Fibroblast of skin of scalp (primary cell): ENCODE data around the gene TSEN34.
"Not testable (repeated sequence)": the region's sequence is repeated elsewhere in the genome, so short reads cannot be mapped to it uniquely, and the experiment has no call there.

Experiments
- DNase-seq: peaks from one replicate; pipeline ENCODE4 v3.0.0-alpha.2; 2013

The TSEN34 gene

DNA sequence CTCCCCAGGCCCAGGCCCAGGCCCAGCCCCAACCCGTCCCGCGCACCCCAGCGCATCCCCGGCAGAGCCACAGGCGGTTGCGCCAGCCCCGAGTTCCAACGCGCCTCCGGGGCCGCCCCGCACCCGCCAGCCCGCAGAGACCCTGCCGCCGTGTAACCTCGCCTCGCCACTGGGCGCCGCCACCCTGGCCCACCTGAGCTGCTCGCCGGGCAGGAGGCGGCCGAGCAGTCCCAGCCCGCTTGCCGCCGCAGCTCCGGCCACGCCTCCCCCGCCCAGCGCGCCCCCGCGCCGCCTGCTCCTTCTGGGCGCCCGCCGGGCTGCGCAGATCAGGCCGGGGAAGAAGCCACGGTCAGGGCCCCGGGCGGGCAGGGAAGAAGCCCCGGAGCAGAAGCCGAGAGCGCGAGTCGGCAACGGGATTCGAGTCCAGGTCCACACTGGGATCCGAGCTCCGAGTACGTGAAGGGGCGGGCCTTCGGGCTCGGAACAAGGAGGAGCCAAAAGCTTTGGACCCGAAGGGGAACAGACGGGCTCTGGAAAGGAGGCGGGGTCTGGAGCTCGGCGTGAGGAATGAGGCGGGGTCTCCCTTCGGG lies 1.9 kb upstream of the TSEN34 start, which contains the start of gene MBOAT7:
Gene MBOAT7 (minus strand): TSS at position 436 of the 590 bp plus-strand sequence. CDS start 1,072 bp downstream, outside the sequence.
- no peak for DNase-seq

DNA sequence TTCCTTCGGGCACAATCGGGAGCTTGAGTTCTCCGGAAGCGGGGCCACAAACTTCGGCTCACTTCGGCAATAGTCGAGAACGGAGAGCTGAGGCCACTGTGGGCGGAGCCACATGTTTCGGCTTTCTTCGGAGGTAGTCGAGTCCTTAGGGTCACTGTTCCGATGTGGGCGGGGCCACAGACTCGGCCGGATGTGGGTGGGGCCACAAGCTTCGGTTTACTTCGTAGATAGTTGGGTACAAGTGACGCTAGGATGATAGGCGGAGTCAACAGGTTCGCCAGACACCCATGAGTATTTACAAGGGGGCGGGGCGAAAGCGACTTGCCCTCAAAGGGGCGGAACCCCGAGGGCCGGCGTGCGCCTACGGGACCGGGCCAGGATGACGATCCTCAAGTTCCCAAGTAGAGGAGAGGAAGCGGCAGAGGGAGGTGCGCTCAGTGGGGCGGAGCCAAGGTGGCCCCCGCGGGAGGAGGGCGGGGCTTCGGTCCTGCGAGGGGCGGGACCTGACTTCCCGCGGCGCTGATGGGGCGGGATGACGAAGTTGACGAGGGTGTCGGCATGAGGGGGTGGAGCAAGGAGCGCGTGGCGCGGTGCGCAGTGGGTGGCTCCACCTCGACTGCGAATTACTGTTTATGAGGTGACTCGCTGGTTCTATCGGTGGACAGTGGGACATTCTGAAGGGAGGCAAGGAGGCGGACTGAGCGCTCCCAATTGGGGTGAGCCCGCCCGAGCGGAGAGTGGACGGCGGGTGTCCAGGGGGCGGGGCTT lies 1.2 kb upstream of the TSEN34 start:
- DNase-seq: peak; percentile 100

DNA sequence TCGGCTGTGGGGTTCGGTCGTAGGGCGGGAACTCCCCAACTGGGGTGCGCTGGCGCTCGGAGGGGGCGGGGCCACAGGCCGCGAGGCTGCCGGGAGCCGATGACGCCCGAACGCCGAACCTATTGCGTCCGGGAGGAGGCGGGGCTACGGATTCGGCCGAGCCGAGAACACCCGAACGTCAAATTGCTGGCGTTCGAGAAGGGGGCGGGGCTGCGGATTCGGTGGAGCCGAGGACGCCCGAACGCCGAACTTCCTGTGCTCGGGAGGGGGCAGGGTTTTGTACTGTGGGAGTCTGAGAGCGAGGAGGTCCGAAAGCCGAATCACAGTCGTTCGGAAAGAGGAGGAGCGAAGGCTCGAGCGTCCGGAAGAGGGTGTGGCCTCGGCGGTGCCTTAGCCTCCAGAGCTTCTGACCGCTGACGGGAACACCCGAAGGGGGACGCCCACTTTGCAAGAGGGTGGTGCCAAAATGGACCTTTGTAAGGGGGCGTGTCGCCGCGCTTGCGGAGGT lies 551 bp upstream of the TSEN34 start:
- DNase-seq: peak; percentile 100

DNA sequence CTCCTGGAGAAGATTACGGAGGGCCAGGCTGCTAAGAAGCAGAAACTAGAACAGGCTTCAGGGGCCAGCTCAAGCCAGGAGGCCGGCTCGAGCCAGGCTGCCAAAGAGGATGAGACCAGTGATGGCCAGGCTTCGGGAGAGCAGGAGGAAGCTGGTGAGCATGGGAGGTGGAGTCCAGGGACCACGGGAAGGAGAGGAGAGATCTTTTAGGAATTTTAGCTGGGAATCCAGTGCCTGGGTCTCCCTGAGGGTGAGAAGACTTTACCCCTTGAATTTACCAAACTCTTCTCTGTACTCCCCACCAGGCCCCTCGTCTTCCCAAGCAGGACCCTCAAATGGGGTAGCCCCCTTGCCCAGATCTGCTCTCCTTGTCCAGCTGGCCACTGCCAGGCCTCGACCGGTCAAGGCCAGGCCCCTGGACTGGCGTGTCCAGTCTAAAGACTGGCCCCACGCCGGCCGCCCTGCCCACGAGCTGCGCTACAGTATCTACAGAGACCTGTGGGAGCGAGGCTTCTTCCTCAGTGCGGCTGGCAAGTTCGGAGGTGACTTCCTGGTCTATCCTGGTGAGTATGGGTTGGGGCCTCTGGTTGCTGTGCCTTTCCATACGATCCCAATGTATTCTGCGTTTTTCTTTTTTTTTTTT lies 824 bp downstream of the TSEN34 start:
- DNase-seq: no peak

DNA sequence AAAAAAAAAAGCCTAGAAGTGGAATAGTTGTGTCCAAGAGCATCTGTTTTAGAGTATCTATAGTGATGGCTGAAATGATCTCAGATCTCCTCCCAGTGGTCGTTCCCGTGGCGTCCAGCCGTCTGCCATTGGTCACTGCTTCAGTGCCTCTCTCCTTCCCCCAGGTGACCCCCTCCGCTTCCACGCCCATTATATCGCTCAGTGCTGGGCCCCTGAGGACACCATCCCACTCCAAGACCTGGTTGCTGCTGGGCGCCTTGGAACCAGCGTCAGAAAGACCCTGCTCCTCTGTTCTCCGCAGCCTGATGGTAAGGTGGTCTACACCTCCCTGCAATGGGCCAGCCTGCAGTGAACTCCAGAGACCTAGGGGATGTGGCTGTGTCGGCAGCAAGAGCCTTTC lies 1.9 kb downstream of the TSEN34 start:
- DNase-seq: no peak

GRCh38 chr19:54194463-54194862 lies 3.4 kb downstream of the TSEN34 start:
- DNase-seq: not testable (repeated sequence)

GRCh38 chr19:54196536-54196935 lies 5.4 kb downstream of the TSEN34 start:
- no peak for DNase-seq

GRCh38 chr19:54197121-54197520 lies 6.0 kb downstream of the TSEN34 start:
- DNase-seq: no peak

DNA sequence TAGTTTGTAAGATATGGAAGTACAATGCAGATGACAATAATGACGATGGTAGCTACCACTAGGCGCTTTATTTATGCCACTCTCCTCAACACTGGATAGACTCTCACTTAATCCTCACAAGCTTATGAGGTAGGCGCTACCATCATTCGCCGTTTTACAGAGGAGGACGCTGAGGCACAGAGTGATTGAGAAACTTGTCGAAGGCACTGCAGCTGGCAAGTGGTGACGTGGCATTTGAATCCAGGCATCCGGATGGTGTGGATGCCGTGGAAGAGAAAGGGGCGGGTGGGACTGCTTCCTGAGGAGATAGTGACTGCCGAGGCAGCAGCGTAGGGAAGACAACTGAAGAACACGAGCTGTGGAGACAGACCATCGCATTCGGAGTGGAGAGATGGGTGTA lies 8.3 kb downstream of the TSEN34 start:
- no peak for DNase-seq

DNA sequence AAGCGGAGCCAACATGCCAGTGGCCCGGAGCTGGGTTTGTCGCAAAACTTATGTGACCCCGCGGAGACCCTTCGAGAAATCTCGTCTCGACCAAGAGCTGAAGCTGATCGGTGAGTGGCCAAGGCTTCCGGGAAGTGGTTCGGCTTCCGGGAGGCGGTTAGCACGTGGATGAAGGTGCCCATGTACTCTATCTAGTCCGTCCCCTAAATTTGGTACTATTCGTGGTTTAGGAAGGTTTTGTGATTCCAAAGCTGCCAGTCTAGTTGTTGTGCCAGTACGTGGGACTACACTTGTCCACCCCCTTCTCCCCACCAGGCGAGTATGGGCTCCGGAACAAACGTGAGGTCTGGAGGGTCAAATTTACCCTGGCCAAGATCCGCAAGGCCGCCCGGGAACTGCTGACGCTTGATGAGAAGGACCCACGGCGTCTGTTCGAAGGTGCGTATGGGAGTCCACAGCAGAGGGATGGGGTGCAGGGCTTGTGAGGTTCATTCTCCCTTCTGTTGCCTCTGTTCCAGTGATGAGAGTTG lies 10.1 kb downstream of the TSEN34 start:
- DNase-seq: no peak

GRCh38 chr19:54201980-54202379 lies 10.9 kb downstream of the TSEN34 start:
- DNase-seq: no peak

DNA sequence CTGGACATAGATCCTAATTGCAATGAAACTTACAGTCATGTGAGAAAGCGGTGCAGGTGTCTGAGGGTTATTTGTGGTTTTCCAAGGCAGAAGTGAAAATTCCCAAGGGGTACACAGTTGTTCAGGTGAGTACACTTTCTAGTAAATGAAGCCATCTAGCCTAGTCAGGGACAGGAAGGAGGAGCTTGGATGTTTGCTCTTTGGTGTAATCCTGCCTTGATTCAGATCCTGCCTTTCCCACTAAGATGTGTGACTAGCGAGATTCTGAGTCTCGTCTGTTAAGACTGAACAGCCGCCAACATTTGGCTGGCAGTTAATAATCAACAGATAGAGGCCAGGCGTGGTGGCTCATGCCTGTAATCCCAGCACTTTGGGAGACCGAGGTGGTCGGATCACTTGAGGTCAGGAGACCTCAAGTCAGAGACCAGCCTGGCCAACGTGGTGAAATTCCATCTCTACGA lies 12.1 kb downstream of the TSEN34 start:
- no peak for DNase-seq

- DNase-seq: no peak
Measured at GRCh38 chr19:54204767-54205468, 13.8 kb downstream of the TSEN34 start.

GRCh38 chr19:54206030-54206830 lies 15.1 kb downstream of the TSEN34 start:
- no peak for DNase-seq

GRCh38 chr19:54206831-54207177 lies 15.7 kb downstream of the TSEN34 start:
- no peak for DNase-seq

- DNase-seq: not testable (repeated sequence)
Measured at GRCh38 chr19:54207193-54207592, 16.1 kb downstream of the TSEN34 start.

DNA sequence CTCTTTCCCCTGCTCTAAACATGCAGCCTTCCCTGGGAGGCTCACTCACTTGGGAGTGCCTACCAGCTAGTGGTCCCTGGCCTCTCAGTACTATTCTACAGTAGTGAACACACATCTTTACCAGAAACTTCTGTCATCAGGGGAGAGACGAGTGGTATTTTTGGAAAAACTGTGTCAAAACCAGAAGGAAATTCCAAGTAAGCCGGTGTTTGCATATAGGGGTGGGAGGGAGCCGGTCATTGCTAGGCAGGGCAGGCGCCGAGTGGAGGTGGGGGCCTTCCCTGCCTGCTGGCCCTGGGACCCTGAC lies 16.5 kb downstream of the TSEN34 start:
- DNase-seq: no peak

- peak; percentile 22 for DNase-seq
Measured at GRCh38 chr19:54207983-54208783, 17.1 kb downstream of the TSEN34 start.

- peak; percentile 15 for DNase-seq
Measured at GRCh38 chr19:54208784-54209057, 17.6 kb downstream of the TSEN34 start.

- DNase-seq: peak; percentile 11
Measured at GRCh38 chr19:54209058-54209810, 18.1 kb downstream of the TSEN34 start.
